Sigmoid colon (tissue), 4 donors: ENCODE data around the gene ABRACL.

Experiments
- POLR2AphosphoS5 ChIP-seq, 4 donors: sonication (generic); formaldehyde crosslinking; IDR thresholded peaks; one replicate each; pipeline ENCODE4 v1.6.1; 2017; ENCODE audit warnings: antibody characterized with exemption in 4 of 4
- TF ChIP-seq, protein P1 (sequence below), 4 experiments: fragments of 450-650 bp in 3 of 4; fragments of 200-600 bp in 1 of 4; IDR thresholded peaks; one replicate each; pipeline ENCODE4 v1.5.1; 2016 to 2019; ENCODE audit warnings: antibody characterized with exemption in 4 of 4, mild to moderate bottlenecking in 3 of 4, moderate library complexity in 2 of 4

GRCh38 chr6:139030228-139030963 is 1.9 kb downstream of the ABRACL start:
- TF ChIP-seq, protein P1, sequence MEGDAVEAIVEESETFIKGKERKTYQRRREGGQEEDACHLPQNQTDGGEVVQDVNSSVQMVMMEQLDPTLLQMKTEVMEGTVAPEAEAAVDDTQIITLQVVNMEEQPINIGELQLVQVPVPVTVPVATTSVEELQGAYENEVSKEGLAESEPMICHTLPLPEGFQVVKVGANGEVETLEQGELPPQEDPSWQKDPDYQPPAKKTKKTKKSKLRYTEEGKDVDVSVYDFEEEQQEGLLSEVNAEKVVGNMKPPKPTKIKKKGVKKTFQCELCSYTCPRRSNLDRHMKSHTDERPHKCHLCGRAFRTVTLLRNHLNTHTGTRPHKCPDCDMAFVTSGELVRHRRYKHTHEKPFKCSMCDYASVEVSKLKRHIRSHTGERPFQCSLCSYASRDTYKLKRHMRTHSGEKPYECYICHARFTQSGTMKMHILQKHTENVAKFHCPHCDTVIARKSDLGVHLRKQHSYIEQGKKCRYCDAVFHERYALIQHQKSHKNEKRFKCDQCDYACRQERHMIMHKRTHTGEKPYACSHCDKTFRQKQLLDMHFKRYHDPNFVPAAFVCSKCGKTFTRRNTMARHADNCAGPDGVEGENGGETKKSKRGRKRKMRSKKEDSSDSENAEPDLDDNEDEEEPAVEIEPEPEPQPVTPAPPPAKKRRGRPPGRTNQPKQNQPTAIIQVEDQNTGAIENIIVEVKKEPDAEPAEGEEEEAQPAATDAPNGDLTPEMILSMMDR (IDR thresholded peaks at IDR 0.05) = no peak
- no peak for TF ChIP-seq POLR2AphosphoS5 (IDR thresholded peaks at IDR 0.05)
